ENCODE results near the gene DMBX1.

The DMBX1 gene

GRCh38 chr1:46450160-46450517 lies 39.5 kb upstream of the DMBX1 start:
- Histone ChIP-seq H3K4me3 (ENCODE audit: low read depth, low read length, poor library complexity, severe bottlenecking) (no peak overlapping the region), H4K20me1 (ENCODE audit: insufficient read depth, low read length) (no peaks in the 10 kb centered on the region), H3K36me3 (ENCODE audit: insufficient read depth, low read length) (no peaks in the 10 kb centered on the region), H3K9me3 (ENCODE audit: low read length) (no peaks in the 10 kb centered on the region), H3F3A (ENCODE audit: insufficient read depth, low read length) (no peaks in the 10 kb centered on the region), H3K4me1 (ENCODE audit: insufficient read depth, low read length, severe bottlenecking) (no peaks in the 10 kb centered on the region), H3K4me2 (ENCODE audit: low read length) (no peak overlapping the region), H3K27me3 (ENCODE audit: insufficient read depth, low read length) (peaks cover 8% of the 10 kb centered on the region; the same call in 1 of the 2 replicates), H2AFZ (ENCODE audit: low read length) (no peak overlapping the region), H3K9me2 (ENCODE audit: low read depth, low read length) (no peaks in the 10 kb centered on the region), H3K27ac (ENCODE audit: low read depth, low read length, poor library complexity, severe bottlenecking) (no peak overlapping the region), H3K79me2 (ENCODE audit: insufficient read depth, low read length) (no peaks in the 10 kb centered on the region), H3K9ac (ENCODE audit: low read length) (no peak overlapping the region)
- no peak for TF ChIP-seq EZH2 (IDR thresholded peaks at IDR 0.05; ENCODE audit: borderline replicate concordance, low read length)
- no peak for TF ChIP-seq CTCF (IDR thresholded peaks at IDR 0.05; ENCODE audit: low read length)

DNA sequence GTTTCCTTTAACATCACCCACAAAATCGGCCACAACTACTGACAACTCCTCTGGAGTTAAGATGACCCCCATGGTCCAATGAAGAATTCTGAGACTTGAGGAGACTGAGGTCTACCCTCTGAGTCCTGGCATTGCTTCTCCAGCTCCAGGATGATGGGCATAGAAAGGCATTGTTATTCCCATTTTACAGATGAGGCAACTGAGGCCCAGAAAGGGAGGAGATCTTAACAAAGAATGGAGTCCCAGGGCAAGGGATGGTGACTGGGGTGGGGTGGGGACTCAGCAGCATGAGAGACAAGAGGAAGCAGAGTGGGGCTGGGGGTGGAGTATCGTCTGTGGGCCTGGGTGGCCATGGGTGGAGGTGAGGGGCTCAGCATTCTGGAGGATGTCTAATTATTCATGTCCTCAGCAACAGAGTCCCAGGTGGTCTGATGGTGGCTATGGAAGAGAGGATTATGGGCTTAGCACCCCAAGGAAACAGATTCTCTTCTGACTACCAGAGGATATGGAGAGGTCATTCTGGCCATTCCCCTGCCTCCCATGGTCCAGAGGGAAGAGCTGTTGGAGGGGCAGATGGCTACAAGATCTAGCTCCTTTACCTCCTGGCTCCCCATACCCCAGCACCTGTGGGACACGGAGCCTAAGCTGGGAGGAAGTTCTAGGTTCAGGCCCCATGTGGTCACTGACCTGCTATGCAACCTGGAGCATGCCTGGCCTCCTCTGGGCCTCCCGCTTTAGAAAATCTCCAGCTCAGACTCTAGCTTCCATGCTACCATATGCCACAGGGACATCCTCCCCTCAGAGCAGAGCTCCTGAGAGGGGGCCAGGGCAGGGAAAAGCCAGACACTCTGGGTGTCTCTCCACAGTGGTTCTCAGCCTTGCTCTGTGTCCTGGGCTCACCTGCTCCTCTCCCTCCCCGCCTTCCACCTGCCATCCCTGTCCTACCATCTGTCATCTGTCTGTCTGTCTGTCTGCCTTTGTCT lies 37.4 kb upstream of the DMBX1 start:
- H3K27me3 ChIP-seq (ENCODE audit: insufficient read depth, low read length), result peaks cover 8% of the 10 kb centered on the region; the same call in 1 of the 2 replicates
- H3K4me1 ChIP-seq (ENCODE audit: insufficient read depth, low read length, severe bottlenecking), result no peaks in the 10 kb centered on the region

DNA sequence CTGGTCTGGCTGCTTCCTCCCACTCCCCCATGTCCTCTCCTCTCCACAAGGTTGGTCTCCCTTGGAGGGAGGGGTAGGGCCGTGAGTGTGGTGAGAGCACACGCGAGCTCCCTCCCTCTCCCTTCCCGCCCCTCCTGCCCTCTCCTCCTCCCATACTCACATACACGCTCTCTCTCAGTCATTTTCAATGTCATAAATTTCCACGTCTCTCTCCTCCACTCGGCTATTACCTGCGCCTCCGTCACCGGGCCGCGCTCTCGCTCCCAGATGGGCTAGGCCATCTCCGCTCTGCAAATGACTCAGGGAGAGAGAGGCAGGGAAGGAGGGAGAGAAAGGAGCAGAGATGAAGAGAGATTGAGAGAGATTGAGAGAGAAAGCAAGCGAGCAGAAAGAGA lies 36.7 kb upstream of the DMBX1 start:
- H4K20me1 ChIP-seq (ENCODE audit: insufficient read depth, low read length), result no peaks in the 10 kb centered on the region
- no peak for TF ChIP-seq EZH2 (IDR thresholded peaks at IDR 0.05; ENCODE audit: borderline replicate concordance, low read length)
- no peak for TF ChIP-seq CTCF (IDR thresholded peaks at IDR 0.05; ENCODE audit: low read length)
- no peaks in the 10 kb centered on the region for H3K4me1 ChIP-seq (ENCODE audit: insufficient read depth, low read length, severe bottlenecking)
- no peak overlapping the region for H3K27ac ChIP-seq (ENCODE audit: low read depth, low read length, poor library complexity, severe bottlenecking)
- H3K9ac ChIP-seq (ENCODE audit: low read length), result no peak overlapping the region
- no peak overlapping the region for H3K4me2 ChIP-seq (ENCODE audit: low read length)
- no peaks in the 10 kb centered on the region for H3K79me2 ChIP-seq (ENCODE audit: insufficient read depth, low read length)
- peaks cover 8% of the 10 kb centered on the region; the same call in 1 of the 2 replicates for H3K27me3 ChIP-seq (ENCODE audit: insufficient read depth, low read length)
- H3K9me2 ChIP-seq (ENCODE audit: low read depth, low read length), result no peaks in the 10 kb centered on the region
- no peaks in the 10 kb centered on the region for H3K9me3 ChIP-seq (ENCODE audit: low read length)
- no peaks in the 10 kb centered on the region for H3K36me3 ChIP-seq (ENCODE audit: insufficient read depth, low read length)
- no peak overlapping the region for H3K4me3 ChIP-seq (ENCODE audit: low read depth, low read length, poor library complexity, severe bottlenecking)
- no peak overlapping the region for H2AFZ ChIP-seq (ENCODE audit: low read length)
- H3F3A ChIP-seq (ENCODE audit: insufficient read depth, low read length), result no peaks in the 10 kb centered on the region

More for the DNA sequence above, 37.4 kb upstream of the DMBX1 start:
- Histone ChIP-seq H3K27ac (ENCODE audit: low read depth, low read length, poor library complexity, severe bottlenecking) (no peak overlapping the region), H3K9me3 (ENCODE audit: low read length) (no peaks in the 10 kb centered on the region), H3K79me2 (ENCODE audit: insufficient read depth, low read length) (no peaks in the 10 kb centered on the region), H3K36me3 (ENCODE audit: insufficient read depth, low read length) (no peaks in the 10 kb centered on the region), H3K9me2 (ENCODE audit: low read depth, low read length) (no peaks in the 10 kb centered on the region), H3K4me2 (ENCODE audit: low read length) (no peak overlapping the region), H3F3A (ENCODE audit: insufficient read depth, low read length) (no peaks in the 10 kb centered on the region), H4K20me1 (ENCODE audit: insufficient read depth, low read length) (no peaks in the 10 kb centered on the region), H3K4me3 (ENCODE audit: low read depth, low read length, poor library complexity, severe bottlenecking) (no peak overlapping the region), H3K9ac (ENCODE audit: low read length) (no peak overlapping the region), H2AFZ (ENCODE audit: low read length) (no peak overlapping the region)
- TF ChIP-seq EZH2 (IDR thresholded peaks at IDR 0.05; ENCODE audit: borderline replicate concordance, low read length) (no peak), CTCF (IDR thresholded peaks at IDR 0.05; ENCODE audit: low read length) (no peak)
